SHP77 treated with DMSO at 0.1 percent for 48 hours (cell line): ENCODE results near the gene SH3RF2.
"Not testable (repeated sequence)": the region's sequence is repeated elsewhere in the genome, so short reads cannot be mapped to it uniquely, and the experiment has no call there.

Experiments
- DNase-seq: peaks from one replicate; lab custom pipeline; 2025; lab: John Stamatoyannopoulos, UW

Gene SH3RF2

DNA sequence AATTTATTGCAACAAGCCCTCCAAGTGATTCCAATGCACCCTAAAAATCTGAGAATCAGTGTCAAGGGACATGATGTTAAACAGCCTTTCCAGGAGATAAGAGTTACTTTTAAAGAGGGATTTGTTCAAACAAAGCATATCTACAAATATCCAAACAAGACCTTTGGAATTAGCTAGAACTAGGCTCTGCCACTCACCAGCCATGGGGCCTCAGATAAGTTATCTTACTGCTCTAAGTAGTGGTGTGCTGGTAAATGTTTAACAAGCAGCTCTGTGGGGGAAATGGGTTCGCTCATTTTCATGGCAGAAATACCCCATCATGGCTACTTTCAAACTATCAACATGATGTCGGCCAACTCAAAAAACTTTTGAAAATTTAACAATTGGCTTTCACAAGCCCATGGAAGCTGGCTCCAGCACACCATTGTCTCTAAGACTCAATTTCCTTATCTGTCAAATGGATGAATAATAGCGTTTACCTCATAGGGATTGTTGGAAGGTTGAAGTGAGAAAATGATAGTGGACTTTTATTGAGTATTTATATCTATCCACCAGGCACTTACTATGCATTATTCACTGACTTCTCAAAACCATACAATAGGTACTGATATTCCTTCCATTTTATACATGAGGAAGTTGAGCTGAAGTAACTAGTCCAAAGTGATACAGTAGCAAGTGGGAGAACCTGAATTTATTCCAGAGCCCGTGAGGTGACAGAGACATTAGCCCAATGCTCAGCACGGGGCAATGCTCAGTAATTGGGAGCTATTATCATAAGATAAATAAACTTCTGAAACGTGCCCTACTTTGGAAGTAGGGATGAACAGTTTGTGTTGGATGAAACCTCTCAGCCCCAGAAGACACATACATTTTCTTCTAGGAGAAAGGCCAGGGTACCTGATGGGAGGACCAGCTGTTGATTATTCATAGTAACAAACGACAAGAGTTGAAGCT, 43.2 kb downstream of the SH3RF2 start:
- no peak for DNase-seq

DNA sequence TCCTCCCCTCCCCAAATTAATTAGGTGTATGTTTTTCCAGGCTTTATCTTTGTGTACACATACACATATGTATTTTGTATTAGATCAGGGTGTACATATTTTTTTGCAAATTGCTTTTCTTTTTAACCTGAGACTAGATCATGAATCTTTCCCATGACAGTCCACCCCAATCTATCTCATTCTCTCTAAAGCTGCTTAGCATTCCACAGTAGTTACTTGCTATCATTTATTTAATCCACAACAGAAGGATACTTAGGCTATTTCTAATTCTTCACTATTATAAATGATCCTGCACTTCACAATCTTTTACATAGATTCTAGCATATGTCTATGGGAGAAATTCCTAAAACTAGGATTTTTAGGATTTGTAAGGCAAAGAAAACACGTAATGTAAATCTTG, 43.9 kb downstream of the SH3RF2 start:
- DNase-seq, result no peak

DNA sequence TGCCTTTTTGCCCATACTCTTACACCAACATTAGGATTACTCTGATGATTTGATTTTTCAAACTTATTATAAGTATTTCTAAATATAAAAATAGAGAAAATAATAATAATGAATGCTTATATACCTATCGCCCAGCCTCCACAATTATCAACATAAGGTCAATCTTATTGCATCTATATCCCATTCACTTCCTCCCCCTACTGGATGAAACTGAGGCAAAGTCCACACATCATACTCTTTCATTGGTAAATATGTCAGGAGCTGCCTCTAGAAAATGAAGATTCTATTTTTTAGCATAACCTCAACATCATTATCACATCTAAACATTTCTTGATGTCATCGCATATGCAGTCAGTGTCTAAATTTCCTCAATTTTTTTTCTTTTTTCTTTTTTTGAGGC, 44.3 kb downstream of the SH3RF2 start:
- no peak for DNase-seq

DNA sequence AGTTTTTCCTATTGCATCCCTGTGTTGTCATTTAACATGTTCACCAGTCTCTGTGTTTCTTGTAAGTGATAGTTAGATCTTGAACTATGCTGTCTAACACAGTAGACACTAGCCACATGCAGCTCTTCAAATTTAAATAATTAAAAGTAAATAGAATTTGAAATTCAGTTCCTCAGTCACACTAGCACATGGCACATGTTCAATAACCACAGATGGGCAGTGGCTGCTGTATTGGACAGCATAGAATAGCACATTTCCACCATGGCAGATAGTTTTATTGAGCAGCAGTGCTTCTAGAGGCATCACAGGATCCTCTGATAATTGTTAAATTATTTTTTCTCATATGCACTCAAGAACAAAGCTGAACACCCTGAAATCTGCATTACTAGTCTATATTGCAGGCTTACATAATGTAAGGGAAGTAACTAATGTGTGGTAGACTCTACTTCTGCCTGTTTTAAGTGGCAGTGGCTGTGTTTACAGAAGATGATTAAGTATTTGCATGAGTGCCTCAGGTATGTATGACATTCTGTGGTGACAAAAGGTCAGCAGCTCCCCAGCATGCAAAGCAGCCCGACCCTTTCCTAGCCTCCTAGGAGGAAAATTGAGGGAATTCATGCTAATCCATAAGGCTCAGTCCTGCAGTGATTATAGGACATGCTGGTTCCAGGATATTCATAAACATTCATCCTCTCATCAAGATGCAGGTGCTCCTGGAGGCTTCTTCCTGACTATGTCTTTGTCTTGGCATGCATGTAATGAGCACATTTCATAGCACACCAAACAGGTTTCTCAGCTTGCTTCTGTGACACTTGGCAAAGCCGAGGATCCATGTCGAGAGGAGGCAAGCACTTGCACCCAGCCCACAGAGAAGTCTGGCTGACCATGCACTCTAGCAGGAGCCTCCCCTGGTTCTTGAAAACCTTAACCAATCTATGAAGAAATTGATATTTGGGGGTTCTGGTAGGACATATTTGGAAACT, 45.5 kb downstream of the SH3RF2 start:
- no peak for DNase-seq

DNA sequence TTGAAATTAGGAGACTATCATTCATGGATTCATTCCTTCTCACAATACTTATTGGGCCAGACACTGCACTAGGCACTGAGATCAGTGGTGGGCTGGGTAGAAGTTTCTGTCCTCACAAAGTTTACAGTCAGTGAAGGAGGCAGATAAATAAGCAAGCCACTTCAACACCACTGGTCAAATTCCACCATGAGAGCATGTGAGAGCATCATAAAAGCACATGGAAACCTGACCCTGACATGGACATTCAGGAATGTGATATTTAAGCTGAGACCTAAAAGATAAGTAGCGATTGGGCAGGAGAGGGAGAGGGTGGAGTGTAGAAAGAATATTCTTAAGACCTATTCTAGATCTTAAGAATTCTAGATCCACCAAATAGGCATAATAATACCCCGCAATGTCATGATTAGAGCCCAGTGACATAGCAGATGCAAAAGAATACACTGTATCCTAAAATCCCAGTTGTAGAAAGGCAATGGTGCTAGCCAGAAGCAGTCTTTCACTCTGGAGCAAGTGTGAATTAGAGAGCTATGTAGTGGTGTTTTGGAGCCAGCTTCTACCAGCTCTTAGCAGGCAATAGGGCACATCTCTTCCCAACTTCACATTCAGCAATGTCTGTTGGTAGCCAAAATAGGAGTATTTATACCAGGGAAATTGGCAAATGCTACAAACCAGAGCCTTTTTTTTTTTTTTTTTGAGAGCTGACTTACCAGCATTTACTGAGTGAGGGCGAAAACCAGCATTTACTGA, 46.4 kb downstream of the SH3RF2 start:
- no peak for DNase-seq

DNA sequence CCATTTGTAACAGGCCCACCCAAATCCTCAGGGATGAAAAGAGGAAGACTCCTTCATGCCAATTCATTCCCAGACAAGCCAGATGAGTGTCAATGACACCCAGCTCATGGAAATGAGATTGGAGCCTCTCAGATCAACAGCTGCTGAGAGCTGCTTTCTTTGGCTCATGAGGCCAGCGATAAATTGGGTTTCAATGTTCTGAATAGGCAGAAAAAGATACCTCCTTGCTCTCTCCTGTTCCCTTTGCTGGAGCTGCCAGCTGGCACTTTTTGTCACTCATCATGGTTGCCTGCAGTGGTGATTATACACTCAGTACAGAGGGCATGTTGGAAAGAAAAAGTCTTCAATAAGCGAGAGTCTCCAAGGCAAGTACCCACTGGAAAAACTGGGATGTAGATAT, 47.1 kb downstream of the SH3RF2 start:
- no peak for DNase-seq

DNA sequence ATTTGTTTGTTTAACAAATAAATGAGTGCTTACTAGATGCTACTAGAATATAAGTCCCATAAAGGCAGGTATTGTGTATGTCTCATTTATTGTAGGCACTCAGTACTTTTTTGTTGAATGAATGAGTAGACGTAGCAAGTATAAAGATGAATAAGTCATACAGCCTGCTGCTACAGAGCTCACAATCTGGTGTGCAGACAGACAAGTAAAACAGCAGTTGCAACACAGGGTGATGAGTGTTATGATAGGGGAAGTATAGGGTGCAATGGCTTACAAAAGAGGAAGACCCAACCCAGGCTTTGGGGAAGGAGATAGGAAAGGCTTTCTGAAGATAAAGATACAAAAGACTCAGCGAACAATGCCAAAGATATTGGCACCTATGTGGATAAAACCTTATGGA, 47.7 kb downstream of the SH3RF2 start:
- DNase-seq, result no peak

DNA sequence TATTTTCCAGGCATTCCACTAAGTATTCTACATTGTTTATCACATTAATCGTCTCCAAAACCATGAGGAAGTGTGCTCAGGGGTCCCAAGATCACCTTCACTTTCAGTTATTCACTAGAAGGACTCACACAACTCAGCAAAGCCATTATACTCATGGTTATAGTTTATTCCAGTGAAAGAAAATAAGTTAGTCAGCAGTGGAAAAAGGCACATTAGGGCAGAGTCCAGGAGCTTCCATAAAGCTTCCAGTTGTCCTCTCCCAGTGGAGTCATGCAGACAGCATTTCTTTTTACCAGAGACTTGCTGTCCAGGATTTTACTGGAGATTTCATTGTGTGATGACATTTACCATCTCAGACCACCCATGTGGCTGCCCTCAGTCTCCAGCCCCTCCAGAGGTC, 51.5 kb downstream of the SH3RF2 start:
- no peak for DNase-seq

DNA sequence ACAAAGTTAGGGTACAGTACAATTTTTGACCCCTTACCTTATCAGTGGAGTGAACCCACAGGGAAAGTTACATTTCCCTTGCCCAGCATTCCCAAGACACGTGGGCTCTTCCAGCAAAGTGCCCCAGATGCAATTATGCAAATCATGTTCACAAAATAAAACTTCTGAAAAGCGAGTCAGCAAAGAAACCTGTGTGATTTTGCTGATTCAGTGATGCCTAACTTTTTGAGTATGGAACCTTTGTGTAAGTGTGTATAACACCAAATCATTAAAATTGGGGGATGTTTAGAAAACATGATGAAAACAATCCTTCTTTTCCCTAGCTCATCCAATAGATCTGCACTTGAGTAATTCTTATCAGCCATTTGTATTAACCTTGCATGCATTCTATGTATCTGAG, 52.6 kb downstream of the SH3RF2 start:
- no peak for DNase-seq

DNA sequence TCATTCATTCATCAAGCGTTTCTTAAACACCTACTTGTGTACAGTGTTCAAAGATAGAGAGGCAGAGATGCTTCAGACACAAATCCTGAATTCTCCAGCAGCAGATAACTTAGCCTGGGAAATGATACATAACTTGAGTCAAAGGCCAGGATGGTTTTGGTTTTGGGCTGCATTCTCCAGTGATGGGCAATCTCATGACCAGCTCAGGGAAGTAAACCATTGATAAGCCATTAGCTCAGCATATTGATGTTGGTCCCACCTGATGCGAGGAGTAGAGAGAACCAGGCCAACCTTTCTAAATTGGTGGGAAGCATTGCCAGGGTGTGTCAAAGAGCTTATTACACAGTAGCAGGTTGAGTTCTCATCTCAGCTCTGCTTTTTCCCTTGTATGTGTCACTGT, 53.0 kb downstream of the SH3RF2 start:
- no peak for DNase-seq

DNA sequence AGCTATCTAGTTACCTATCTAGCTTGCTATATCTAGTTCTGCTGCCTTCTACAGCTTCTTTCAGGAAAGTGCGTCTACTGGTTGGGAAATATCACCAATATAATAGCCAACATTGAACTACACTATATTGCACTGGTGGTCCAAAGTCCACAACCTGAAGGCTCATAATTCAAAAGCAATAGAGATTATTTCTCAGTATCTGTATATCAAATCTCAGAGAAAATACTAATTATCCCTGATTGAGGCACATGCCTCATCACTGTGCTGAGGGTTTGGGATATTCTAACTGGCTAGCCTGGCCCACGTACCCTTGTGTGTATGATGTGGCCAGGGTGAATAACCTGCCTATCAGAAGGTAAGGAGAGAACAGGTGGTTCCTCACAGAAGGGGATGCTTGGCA, 53.8 kb downstream of the SH3RF2 start:
- DNase-seq, result no peak

DNA sequence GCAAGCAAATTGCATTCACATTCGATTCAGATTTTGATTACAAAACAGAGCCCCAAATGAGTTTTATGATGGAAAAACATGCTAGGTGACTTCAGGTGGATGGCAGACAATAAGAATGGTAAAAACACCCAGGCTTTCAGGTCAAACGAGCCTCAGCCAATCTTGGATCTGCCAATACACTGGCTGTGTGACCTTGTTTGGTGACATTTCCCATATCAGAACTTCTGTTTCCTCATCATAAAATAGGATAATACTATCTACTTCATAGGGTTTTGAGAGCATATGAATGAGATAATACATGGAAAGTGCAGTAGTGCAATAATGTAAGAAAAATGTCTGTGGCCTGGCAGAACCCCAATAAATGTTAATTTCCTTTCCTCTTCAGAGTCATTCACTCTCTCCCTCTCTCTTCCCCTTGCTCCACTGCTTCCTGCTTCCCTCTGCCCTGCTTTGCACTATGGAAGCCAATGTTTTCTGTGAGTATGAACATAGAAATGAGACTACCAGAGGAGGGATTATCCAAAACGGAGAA, 54.7 kb downstream of the SH3RF2 start:
- DNase-seq, result no peak

DNA sequence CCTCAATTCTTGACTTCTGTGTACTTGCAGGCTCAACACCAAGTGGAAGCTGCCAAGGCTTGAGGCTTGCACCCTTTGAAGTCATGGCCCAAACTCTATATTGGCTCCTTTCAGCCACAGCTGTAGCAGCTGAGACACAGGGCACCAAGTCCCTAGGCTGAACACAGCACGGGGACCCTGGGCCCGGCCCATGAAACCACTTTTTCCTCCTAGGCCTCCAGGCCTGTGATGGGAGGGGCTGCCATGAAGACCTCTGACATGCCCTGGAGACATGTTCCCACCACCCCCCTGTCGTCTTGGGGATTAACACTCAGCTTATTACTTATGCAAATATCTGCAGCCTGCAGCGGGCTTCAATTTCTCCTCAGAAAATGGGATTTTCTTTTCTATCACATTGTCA, 57.2 kb downstream of the SH3RF2 start:
- DNase-seq, result not testable (repeated sequence)

DNA sequence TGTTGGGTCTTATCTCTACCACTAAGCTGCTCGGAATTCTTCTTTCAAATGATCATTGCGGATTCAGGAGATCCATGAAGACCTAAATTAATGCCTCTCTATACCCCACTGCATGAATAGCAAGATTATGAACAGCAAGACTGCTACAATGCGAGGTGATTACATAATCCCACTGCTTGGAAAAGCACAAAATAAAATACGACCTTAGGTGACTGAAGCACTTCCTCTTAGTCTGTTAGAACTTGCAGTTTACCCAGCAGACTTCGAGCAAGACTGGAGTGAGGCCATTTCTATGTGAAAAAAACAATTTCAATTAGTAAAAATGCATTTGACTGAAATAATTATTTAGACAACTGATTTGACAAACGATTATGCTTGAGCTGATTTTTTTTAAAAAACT, 59.8 kb downstream of the SH3RF2 start:
- no peak for DNase-seq

DNA sequence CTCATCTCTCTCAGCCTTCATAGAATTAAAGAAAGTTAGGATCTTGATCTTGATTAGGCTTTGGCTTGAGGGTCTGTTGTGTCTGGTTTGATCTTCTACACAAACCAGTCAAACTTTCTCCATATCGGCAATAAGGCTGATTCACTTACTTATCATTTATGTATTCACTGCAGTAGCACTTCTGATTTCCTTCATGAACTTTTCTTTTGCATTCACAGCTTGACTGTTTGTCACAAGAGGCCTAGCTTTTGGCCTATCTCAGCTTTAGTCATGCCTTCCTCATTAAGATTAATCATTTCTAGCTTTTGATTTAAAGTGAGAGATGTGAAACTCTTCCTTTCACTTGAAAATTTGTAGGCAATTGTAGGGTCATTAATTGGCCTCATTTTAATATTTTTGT, 62.8 kb downstream of the SH3RF2 start:
- no peak for DNase-seq

DNA sequence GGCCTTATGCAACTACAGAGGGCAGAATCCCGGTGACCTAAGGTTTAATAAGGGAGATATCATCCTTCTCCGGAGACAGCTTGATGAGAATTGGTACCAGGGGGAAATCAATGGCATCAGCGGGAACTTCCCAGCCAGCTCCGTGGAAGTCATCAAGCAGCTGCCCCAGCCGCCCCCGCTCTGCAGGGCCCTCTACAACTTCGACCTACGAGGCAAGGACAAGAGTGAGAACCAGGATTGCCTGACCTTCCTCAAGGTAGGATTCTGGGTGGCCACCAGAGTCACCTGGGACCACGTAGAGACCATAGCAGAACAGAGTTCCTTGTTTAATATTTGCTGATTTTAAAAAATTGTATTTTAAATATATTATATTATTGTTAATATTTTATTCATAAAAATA, 63.7 kb downstream of the SH3RF2 start:
- no peak for DNase-seq

DNA sequence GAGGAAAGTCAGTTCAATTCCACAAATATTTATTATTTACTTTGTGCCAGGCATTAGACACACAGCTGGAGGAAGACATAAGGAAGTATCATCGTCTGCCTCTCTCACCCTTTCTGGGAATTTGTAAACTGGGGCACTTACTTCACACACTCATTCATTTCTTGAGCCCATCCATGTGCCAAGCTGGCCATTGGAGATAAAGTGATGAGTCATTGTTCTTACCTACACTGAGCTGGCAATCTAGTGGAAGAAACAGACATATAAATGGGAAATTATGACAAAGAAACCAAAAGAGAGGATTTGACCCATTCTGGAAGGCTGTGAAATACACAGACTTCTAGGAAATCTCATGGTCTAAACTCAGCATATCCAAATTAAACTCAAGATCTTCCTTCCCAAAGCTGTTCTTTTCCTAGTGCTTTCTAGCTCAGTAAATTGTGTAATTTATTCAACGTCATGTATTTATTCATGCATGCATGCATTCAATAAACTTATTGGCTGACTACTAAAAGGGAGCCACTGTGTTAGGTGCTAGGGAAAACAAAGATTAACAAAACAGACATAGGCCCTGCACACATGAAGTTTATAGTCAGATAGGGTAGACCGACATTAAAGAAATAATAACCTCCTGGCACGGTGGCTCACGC, 65.3 kb downstream of the SH3RF2 start:
- no peak for DNase-seq

DNA sequence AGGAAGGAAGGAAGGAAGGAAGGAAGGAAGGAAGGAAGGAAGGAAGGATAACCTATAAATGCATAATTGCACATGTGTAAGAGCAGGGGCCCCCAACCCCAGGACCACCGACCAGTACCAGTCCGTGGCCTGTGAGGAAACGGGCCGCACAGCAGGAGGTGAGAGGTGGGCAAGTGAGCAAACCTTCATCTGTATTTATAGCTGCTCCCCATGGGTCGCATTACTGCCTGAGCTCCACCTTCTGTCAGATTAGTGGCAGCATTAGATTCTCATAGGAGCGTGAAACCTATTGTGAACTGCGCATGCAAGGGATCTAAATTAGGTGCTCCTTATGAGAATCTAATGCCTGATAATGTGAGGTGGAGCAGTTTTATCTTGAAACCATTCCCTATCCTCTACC, 66.1 kb downstream of the SH3RF2 start:
- no peak for DNase-seq

DNA sequence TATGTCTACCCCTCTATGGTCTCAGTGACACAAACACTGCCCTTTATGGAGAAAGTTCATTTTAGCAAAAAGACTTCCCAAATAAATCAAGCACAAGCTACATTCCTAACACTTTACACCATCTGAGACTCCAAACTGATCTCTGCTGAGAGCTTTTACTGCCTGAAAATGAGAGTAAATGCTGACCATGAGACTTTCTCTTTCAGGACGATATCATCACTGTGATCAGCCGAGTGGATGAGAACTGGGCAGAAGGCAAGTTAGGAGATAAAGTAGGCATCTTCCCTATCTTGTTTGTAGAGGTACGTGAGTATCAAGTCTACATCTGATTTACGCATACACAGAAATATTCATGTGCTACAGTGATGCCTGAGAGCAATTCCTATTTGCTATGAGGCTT, 67.5 kb downstream of the SH3RF2 start:
- DNase-seq, result no peak

DNA sequence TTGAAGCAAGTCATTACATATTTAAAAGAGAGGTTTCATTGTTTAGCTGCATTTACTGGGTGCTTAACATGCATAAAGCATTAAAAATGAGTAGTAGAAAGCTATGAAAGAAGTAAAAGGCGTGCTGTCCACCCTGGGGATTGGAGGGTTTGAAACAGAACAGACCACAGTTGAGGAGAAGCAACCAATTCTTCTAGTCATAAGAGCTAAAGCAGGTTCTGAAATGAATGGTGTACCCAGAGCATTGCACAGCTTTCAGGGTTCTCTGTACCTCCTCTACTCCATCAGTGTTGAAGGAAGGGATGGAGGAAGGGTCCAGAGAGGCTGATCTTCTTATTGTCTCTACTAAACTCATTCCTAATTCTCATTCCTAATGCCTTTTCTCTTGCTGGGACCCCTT, 68.9 kb downstream of the SH3RF2 start:
- DNase-seq, result no peak

DNA sequence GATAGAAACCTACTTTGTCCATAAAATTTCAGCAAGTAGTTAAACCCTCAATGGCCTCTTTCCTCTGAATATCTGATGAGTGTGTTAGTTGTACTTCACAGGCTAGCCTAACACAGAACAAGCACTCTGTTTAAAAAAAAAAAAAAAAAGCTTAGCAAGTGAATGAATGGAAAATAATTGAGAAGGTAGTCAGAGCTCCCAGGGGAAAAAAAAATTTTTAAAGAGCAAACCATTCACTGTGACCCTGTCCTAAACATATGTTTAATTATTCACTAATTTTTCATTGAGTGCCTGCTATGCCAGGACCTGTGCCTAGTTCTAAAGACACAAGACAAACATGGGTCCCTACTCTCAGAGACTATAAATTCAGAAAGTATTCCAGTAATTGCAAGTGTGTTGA, 69.3 kb downstream of the SH3RF2 start:
- no peak for DNase-seq
